Subcutaneous adipose tissue (tissue), 4 donors: ENCODE data around the gene PPP2R1B. TPM values are rescaled to one million over a fixed set of nuclear protein-coding genes. Genes with fewer than 3 reads are reported as not detected.

Source experiments
- total RNA-seq, 4 donors: library from RNA; depleted of rRNA; stranded (reverse); fragments of >200 nt; gene quantifications; one replicate each; pipeline ENCODE4 v1.1.0, GENCODE V29; 2016
- TF ChIP-seq, protein P1 (sequence below): fragments of 450-650 bp; IDR thresholded peaks from one replicate; pipeline ENCODE4 v1.5.1; 2016; ENCODE audit warnings: low read depth, mild to moderate bottlenecking, control low read depth, antibody characterized with exemption, moderate library complexity

Gene PPP2R1B
- total RNA-seq, 4 donors from 2014 or later = 35.8 to 146 (median 67.8) TPM

DNA sequence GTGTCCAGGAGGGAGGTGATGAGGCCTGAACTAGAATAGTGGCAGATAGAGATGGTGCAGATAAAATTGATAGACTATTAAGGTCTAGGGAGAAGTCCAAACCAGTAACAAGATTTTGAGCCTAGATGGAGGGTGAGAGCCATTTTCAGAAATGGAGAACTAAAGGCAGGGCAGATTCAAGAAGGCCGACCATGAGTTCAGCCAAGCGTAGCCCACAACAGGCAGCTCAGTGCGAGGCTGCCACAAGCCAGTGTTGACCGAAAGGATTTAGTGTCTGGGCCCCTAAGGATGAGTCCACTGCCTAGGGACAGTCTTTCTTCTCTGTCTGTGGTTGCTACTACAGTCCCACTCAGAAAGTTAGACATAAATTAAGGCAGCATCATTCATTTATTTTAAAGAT, 51.7 kb downstream of the PPP2R1B start:
- TF ChIP-seq, protein P1, sequence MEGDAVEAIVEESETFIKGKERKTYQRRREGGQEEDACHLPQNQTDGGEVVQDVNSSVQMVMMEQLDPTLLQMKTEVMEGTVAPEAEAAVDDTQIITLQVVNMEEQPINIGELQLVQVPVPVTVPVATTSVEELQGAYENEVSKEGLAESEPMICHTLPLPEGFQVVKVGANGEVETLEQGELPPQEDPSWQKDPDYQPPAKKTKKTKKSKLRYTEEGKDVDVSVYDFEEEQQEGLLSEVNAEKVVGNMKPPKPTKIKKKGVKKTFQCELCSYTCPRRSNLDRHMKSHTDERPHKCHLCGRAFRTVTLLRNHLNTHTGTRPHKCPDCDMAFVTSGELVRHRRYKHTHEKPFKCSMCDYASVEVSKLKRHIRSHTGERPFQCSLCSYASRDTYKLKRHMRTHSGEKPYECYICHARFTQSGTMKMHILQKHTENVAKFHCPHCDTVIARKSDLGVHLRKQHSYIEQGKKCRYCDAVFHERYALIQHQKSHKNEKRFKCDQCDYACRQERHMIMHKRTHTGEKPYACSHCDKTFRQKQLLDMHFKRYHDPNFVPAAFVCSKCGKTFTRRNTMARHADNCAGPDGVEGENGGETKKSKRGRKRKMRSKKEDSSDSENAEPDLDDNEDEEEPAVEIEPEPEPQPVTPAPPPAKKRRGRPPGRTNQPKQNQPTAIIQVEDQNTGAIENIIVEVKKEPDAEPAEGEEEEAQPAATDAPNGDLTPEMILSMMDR = no peak

GRCh38 chr11:111707691-111708067, 58.5 kb downstream of the PPP2R1B start:
- TF ChIP-seq, protein P1 = no peak

DNA sequence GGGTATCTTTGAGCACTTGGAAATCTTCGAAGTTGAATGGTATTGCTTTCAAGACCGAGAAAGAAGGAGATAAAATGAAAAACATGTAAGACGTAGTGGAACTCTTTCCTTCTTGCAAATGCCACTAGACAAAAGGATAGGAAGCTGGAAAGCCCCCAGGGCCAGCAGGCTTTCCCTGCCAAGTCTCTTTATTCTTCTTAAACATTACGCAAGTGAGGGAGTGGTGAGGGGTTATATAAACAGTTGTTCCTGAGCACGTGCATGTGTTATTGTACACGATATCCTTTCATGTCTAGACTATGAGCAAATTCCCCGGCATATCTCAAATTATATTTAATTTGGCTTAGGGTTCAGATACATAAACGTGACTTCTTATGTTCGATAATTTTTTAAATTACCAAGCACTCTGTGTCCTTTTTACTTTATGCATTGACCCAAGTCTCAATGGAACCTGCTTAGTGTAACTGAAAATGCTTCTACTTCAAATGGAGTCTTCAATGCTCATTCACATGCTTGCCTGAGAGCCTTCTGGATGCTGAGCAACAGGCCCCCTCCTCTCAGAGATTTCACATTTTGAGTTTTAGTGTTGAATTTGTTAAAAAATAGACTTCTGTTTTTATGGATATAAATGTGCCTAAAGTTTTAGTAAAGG, 59.0 kb downstream of the PPP2R1B start:
- TF ChIP-seq, protein P1 = no peak

DNA sequence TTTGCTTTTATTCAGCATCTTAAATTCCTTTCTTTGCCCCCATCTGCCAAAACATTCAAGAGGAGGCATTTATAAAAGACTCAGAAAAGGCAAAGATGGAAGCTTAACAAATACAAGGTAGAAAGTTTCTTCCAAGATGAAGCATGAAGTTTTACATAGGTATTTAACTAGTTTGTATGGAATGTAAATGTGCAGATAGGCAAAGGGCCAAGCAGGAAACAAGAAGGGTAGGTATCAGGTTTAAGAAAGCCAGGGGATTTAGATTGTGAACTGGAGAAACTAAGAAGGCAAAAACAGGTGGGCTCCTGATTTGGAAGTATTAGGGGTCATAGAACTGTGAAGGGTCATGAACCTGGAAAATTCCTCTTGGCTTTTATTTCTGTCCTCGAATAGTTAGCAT, 62.6 kb downstream of the PPP2R1B start:
- TF ChIP-seq, protein P1 = no peak

- TF ChIP-seq, protein P1 = no peak
Observed at GRCh38 chr11:111702623-111703022, 63.6 kb downstream of the PPP2R1B start.

GRCh38 chr11:111700162-111700561, 66.0 kb downstream of the PPP2R1B start:
- TF ChIP-seq, protein P1 = no peak

DNA sequence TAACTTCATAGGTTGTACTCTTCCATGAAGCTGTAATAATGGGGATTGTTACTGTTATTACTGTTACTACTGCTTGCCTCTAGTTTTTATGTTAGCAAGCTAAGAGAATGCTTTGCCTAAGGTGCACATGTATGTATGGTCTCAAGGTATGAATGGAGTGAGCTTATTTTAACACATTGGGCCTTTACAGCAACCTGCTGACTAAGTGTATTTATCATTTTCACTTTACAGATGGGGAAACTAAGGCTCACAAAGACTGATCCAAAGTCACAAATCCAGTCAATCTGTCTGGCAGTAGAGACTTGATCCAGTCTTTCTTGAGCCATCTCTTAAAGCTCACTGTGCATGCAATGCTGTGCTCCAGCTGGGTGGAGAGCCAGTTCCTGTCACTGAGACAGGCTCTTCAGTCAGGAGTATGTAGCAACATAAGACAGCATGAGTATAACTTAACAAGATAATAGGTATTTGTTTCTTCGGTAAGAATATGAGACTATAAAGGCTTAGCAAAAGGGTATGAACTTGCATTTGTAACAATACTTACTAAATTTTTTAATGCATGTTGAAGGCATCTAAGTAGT, 66.5 kb downstream of the PPP2R1B start:
- TF ChIP-seq, protein P1 = no peak
